Choroid plexus epithelial cell (primary cell): ENCODE results near the gene PROX1.

Source experiments
- DNase-seq: peaks from one replicate; pipeline ENCODE4 v3.0.0-alpha.2; 2010; ENCODE audit warnings: low read depth
- H3K4me3 ChIP-seq: 2 replicates; pipeline ENCODE4 v1.5.1; 2011; ENCODE audit warnings: low read depth, mild to moderate bottlenecking, control low read depth, low read length, moderate library complexity
- TF ChIP-seq, protein P1 (sequence below): conservative IDR thresholded peaks from 2 replicates; pipeline ENCODE4 v1.5.1; 2011; ENCODE audit warnings: low read depth, mild to moderate bottlenecking, control low read depth, inconsistent platforms, low read length, moderate library complexity

The PROX1 gene

GRCh38 chr1:213951876-213952275 lies 35.9 kb upstream of the PROX1 start:
- TF ChIP-seq, protein P1, sequence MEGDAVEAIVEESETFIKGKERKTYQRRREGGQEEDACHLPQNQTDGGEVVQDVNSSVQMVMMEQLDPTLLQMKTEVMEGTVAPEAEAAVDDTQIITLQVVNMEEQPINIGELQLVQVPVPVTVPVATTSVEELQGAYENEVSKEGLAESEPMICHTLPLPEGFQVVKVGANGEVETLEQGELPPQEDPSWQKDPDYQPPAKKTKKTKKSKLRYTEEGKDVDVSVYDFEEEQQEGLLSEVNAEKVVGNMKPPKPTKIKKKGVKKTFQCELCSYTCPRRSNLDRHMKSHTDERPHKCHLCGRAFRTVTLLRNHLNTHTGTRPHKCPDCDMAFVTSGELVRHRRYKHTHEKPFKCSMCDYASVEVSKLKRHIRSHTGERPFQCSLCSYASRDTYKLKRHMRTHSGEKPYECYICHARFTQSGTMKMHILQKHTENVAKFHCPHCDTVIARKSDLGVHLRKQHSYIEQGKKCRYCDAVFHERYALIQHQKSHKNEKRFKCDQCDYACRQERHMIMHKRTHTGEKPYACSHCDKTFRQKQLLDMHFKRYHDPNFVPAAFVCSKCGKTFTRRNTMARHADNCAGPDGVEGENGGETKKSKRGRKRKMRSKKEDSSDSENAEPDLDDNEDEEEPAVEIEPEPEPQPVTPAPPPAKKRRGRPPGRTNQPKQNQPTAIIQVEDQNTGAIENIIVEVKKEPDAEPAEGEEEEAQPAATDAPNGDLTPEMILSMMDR = no peak
- H3K4me3 ChIP-seq = no peak overlapping the region
- no peak for DNase-seq

DNA sequence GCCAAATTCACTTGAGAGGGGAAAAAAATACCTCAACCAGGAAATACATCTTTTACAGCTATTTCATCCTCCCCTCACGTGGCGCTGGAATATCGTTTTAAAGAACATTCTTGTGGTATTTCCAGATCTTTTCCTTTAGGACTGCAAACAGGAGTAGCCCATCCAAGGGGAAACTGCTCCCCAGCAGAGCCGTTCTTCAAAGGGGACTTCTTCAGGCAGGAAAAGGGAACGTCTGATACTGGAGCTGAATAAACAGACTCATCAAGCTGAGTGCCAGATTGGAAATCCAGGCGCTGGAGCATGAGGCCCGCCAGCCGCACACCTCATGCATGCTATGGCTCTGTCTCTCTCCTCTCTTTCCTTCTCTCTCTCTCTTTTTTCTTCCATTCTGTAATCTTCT lies 34.0 kb upstream of the PROX1 start:
- no peak overlapping the region for H3K4me3 ChIP-seq
- TF ChIP-seq, protein P1 = no peak
- DNase-seq = no peak

GRCh38 chr1:213956295-213956770 lies 31.4 kb upstream of the PROX1 start:
- DNase-seq = no peak
- TF ChIP-seq, protein P1 = no peak
- no peak overlapping the region for H3K4me3 ChIP-seq

DNA sequence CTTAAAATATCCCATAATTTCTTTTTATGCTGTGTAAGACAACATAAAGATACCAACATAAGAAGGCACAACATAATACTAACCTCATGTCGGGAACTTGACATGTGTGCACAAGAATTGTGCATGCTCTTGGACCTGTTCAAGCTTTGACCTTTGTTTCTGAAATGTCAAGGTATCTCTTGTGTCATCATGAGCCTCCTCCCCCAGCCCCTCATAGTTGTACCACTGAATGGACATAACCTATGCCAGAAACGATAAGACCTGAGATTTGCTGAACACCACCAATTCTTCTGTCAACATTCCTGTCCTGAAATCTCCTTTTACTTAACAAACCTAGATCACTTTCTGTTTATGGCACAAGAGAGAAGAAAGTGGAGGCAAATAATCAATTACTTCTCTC lies 29.4 kb upstream of the PROX1 start:
- no peak for DNase-seq
- H3K4me3 ChIP-seq = no peak overlapping the region
- TF ChIP-seq, protein P1 = no peak

DNA sequence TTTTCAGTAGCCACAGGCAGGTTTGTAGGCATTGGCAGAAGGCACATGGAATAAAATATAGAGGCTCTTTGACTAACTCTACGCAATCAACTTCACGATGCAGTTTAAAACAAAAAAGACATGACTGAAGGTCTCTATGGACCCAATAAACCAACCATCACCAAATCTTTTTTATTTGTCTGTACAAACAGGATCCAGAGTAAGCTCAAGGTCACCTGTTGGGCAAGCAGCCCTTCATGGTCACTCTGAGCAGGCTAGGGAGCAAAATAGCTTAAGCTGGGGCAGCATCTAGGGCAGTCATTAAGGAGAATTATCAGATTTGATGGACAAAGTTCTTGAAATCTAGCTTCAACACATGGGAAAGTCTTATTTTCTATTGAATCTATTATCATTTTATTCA lies 26.8 kb upstream of the PROX1 start:
- TF ChIP-seq, protein P1 = no peak
- DNase-seq = no peak
- no peak overlapping the region for H3K4me3 ChIP-seq

DNA sequence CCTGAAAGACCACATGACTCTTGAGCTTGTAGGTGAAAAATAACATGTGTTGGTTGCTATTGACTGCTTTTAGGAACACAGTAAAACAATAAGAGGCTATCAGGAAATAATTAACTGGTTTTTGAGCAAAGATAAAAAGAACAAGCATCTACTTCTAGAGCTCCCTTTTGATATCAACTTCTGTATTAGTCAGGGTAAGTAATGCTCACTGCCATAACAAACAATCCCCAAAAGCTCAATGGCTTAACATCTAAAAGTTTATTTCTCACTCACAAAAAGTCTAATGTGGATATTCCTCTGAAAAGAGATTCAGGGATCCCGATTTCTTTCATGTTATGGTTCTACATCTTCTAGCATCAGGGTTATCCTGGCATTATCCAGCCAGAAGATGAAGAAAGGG lies 25.3 kb upstream of the PROX1 start:
- no peak overlapping the region for H3K4me3 ChIP-seq
- TF ChIP-seq, protein P1 = no peak
- DNase-seq = no peak

GRCh38 chr1:213966122-213966521 lies 21.7 kb upstream of the PROX1 start:
- TF ChIP-seq, protein P1 = no peak
- no peak overlapping the region for H3K4me3 ChIP-seq
- no peak for DNase-seq
